HepG2 (cell line): ENCODE measurements around the gene ZBTB45. TPM values are rescaled to one million over a fixed set of nuclear protein-coding genes. Genes with fewer than 3 reads are reported as not detected.
A peak's percentile ranks its signal among the peaks of the same experiment; 100 is the strongest.

Experiments used
- CHD4 ChIP-seq: fragments of 200-600 bp; sonication (generic); IDR thresholded peaks from 2 replicates; pipeline ENCODE4 v1.7.0; 2017; ENCODE audit warnings: mild to moderate bottlenecking, low read length, borderline replicate concordance
- GABPA ChIP-seq, 2 experiments: IDR thresholded peaks; 2 replicates each; pipeline ENCODE4 v1.6.1; 2011 to 2016; ENCODE audit warnings: low read depth in 2 of 2, low read length in 1 of 2, missing biosample characterization in 1 of 2, missing genetic modification characterization in 1 of 2
- JUND ChIP-seq: sonication (generic); formaldehyde crosslinking; IDR thresholded peaks from 2 replicates; pipeline ENCODE4 v1.8.0; 2022; ENCODE audit warnings: mild to moderate bottlenecking, missing genetic modification reagents
- KDM5A ChIP-seq: fragments of 200-600 bp; sonication (generic); IDR thresholded peaks from 2 replicates; pipeline ENCODE4 v1.7.0; 2018; ENCODE audit warnings: antibody characterized with exemption, mild to moderate bottlenecking, low read length, borderline replicate concordance
- KLF13 ChIP-seq: sonication (generic); formaldehyde crosslinking; IDR thresholded peaks from 2 replicates; pipeline ENCODE4 v1.4.0; 2020; ENCODE audit warnings: mild to moderate bottlenecking, missing genetic modification reagents
- MATR3 ChIP-seq: sonication (generic); formaldehyde crosslinking; IDR thresholded peaks from 2 replicates; pipeline ENCODE4 v1.4.0; 2020; ENCODE audit warnings: missing genetic modification reagents
- NKX3-1 ChIP-seq: sonication (generic); formaldehyde crosslinking; IDR thresholded peaks from 2 replicates; pipeline ENCODE4 v1.5.0; 2020; ENCODE audit warnings: missing genetic modification reagents
- SAP130 ChIP-seq: IDR thresholded peaks from 2 replicates; pipeline ENCODE4 v1.6.1; 2016; ENCODE audit warnings: low read depth
- SP1 ChIP-seq, 2 experiments: fragments of 450-650 bp in 1 of 2; sonication (generic) in 1 of 2; formaldehyde crosslinking in 1 of 2; IDR thresholded peaks; 2 replicates each; pipeline versions ENCODE4 v1.4.0 to v1.6.1; 2016 to 2020; ENCODE audit warnings: missing genetic modification reagents in 1 of 2
- TOPORS ChIP-seq: sonication (generic); formaldehyde crosslinking; IDR thresholded peaks from 2 replicates; pipeline ENCODE4 v1.8.0; 2023; ENCODE audit warnings: mild to moderate bottlenecking, missing genetic modification reagents
- ZNF20 ChIP-seq: sonication (generic); formaldehyde crosslinking; IDR thresholded peaks from 2 replicates; pipeline ENCODE4 v1.4.0; 2020; ENCODE audit warnings: mild to moderate bottlenecking, moderate library complexity, missing genetic modification reagents
- ZNF382 ChIP-seq: sonication (generic); formaldehyde crosslinking; IDR thresholded peaks from 2 replicates; pipeline ENCODE4 v1.5.0; 2020; ENCODE audit warnings: missing genetic modification reagents, mild to moderate bottlenecking, borderline replicate concordance
- ZNF451 ChIP-seq: sonication (generic); formaldehyde crosslinking; IDR thresholded peaks from 2 replicates; pipeline ENCODE4 v1.5.0; 2020; ENCODE audit warnings: mild to moderate bottlenecking, missing genetic modification reagents
- ZNF510 ChIP-seq: sonication (generic); formaldehyde crosslinking; IDR thresholded peaks from 2 replicates; pipeline ENCODE4 v1.4.0; 2020; ENCODE audit warnings: low read depth, mild to moderate bottlenecking, missing genetic modification reagents
- ZNF782 ChIP-seq: sonication (generic); formaldehyde crosslinking; IDR thresholded peaks from 2 replicates; pipeline ENCODE4 v1.4.0; 2020; ENCODE audit warnings: missing genetic modification reagents, mild to moderate bottlenecking, borderline replicate concordance
- ZNF883 ChIP-seq: sonication (generic); formaldehyde crosslinking; IDR thresholded peaks from 2 replicates; pipeline ENCODE4 v1.5.1; 2020; ENCODE audit warnings: mild to moderate bottlenecking, missing genetic modification reagents; ENCODE audit errors: not compliant biosample characterization
- polyA plus RNA-seq, 8 experiments: library from polyadenylated mRNA; depleted of rRNA in 3 of 8; stranded (reverse) in 7 of 8; unstranded in 1 of 8; fragments of >200 nt; fragmentation: Illumina TruSeq in 4 of 8; extraction: Trizol in 4 of 8; gene quantifications; 2 replicates each; pipeline versions ENCODE4 v1.2.1 to v1.2.3, GENCODE V29; 2011 to 2016; ENCODE audit warnings: low read depth in 4 of 8, missing spikeins in 1 of 8, mixed read lengths in 1 of 8; ENCODE audit not compliant: insufficient read depth in 1 of 8
- total RNA-seq, 5 experiments: library from RNA; depleted of rRNA; stranded (reverse); fragments of >200 nt; fragmentation: Illumina TruSeq; extraction: Trizol; gene quantifications; 2 replicates each; pipeline ENCODE4 v1.2.3, GENCODE V29; 2016; ENCODE audit warnings: low read depth in 1 of 5
- TF ChIP-seq, protein P1 (sequence below): sonication (generic); formaldehyde crosslinking; IDR thresholded peaks from 2 replicates; pipeline ENCODE4 v1.4.0; 2020; ENCODE audit warnings: missing genetic modification reagents
- TF ChIP-seq, protein P2 (sequence below): sonication (generic); formaldehyde crosslinking; IDR thresholded peaks from 2 replicates; pipeline ENCODE4 v1.5.0; 2020; ENCODE audit warnings: mild to moderate bottlenecking, low read depth, missing genetic modification reagents, borderline replicate concordance
- TF ChIP-seq, protein P3 (sequence below): sonication (generic); formaldehyde crosslinking; IDR thresholded peaks from 2 replicates; pipeline ENCODE4 v1.4.0; 2020; ENCODE audit warnings: missing genetic modification reagents
- TF ChIP-seq, protein P4 (sequence below): sonication (generic); formaldehyde crosslinking; IDR thresholded peaks from 2 replicates; pipeline ENCODE4 v1.5.0; 2020; ENCODE audit warnings: missing genetic modification reagents

The ZBTB45 gene
- total and polyA plus RNA-seq, 2 of the 13 experiments (the other 11 are each of a cell fraction or from before 2014, with no cell fraction given) = 3.0 to 3.7 TPM

DNA sequence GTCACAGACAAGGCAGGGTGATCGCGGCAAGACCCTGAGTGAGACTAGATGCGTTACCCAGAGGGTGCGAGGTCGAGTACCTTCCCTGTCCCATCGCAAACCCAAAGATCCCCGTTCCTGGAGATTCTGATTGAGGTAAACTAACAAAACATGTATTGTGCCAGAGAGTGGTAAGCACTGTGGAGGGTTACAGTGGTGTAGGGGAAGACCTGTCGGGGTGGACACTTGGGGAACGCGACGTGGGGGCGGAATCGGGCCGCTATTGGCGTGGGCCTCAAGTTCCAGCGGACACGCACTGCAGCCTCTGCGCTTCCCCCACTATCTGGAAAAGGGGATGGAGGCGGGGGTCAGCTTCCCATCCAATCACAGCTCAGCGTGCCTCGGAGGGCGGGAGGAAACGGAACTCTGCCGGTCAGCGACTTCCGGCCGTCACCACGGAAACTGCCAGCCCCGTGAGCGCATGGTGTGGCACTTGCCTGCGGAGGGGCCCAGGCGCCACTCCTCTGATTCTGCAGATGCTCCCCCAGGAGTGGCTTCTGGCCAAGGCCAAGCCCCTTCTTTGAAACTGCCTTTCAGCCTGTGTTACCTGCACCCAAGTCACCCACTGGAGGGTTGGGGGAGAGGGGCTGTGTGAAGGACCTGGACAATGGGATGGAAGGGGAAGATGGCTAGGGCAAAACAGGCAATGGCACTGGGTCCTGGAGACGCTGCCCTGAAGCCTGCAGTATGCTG, 39.8 kb upstream of the ZBTB45 start (continued):
- TF ChIP-seq ZNF451 (CRISPR knock-in tag) (no peak; the same call in 1 of the 2 replicates), ZNF782 (CRISPR knock-in tag) (0 out of 2 replicates have a peak, but pooled peaks have one; percentile 54), ZNF382 (no peak), ZNF883 (CRISPR knock-in tag) (no peak), CHD4 (no peak), JUND (CRISPR knock-in tag) (0 out of 2 replicates have a peak, but pooled peaks have one; percentile 15), NKX3-1 (CRISPR knock-in tag) (no peak; the same call in 1 of the 2 replicates), ZNF510 (CRISPR knock-in tag) (peak; percentile 58; the same call in 1 of the 2 replicates), TOPORS (CRISPR knock-in tag) (no peak), SAP130 (CRISPR knock-in tag) (peak; percentile 94), KDM5A (peak; percentile 83), KLF13 (CRISPR knock-in tag) (no peak), SP1 (IDR thresholded peaks at IDR 0.05) (no peak), SP1 (CRISPR knock-in tag; IDR thresholded peaks at IDR 0.05) (peak; percentile 62), GABPA (IDR thresholded peaks at IDR 0.05; ENCODE audit: low read depth, low read length) (peak; percentile 98), GABPA (CRISPR knock-in tag; IDR thresholded peaks at IDR 0.05; ENCODE audit: low read depth) (peak; percentile 94), ZNF20 (CRISPR knock-in tag) (no peak; the same call in 1 of the 2 replicates), MATR3 (no peak)
- TF ChIP-seq, protein P1, sequence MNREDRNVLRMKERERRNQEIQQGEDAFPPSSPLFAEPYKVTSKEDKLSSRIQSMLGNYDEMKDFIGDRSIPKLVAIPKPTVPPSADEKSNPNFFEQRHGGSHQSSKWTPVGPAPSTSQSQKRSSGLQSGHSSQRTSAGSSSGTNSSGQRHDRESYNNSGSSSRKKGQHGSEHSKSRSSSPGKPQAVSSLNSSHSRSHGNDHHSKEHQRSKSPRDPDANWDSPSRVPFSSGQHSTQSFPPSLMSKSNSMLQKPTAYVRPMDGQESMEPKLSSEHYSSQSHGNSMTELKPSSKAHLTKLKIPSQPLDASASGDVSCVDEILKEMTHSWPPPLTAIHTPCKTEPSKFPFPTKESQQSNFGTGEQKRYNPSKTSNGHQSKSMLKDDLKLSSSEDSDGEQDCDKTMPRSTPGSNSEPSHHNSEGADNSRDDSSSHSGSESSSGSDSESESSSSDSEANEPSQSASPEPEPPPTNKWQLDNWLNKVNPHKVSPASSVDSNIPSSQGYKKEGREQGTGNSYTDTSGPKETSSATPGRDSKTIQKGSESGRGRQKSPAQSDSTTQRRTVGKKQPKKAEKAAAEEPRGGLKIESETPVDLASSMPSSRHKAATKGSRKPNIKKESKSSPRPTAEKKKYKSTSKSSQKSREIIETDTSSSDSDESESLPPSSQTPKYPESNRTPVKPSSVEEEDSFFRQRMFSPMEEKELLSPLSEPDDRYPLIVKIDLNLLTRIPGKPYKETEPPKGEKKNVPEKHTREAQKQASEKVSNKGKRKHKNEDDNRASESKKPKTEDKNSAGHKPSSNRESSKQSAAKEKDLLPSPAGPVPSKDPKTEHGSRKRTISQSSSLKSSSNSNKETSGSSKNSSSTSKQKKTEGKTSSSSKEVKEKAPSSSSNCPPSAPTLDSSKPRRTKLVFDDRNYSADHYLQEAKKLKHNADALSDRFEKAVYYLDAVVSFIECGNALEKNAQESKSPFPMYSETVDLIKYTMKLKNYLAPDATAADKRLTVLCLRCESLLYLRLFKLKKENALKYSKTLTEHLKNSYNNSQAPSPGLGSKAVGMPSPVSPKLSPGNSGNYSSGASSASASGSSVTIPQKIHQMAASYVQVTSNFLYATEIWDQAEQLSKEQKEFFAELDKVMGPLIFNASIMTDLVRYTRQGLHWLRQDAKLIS (CRISPR knock-in tag) = no peak
- TF ChIP-seq, protein P2, sequence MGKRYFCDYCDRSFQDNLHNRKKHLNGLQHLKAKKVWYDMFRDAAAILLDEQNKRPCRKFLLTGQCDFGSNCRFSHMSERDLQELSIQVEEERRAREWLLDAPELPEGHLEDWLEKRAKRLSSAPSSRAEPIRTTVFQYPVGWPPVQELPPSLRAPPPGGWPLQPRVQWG (CRISPR knock-in tag) = no peak
- TF ChIP-seq, protein P3, sequence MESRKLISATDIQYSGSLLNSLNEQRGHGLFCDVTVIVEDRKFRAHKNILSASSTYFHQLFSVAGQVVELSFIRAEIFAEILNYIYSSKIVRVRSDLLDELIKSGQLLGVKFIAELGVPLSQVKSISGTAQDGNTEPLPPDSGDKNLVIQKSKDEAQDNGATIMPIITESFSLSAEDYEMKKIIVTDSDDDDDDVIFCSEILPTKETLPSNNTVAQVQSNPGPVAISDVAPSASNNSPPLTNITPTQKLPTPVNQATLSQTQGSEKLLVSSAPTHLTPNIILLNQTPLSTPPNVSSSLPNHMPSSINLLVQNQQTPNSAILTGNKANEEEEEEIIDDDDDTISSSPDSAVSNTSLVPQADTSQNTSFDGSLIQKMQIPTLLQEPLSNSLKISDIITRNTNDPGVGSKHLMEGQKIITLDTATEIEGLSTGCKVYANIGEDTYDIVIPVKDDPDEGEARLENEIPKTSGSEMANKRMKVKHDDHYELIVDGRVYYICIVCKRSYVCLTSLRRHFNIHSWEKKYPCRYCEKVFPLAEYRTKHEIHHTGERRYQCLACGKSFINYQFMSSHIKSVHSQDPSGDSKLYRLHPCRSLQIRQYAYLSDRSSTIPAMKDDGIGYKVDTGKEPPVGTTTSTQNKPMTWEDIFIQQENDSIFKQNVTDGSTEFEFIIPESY (CRISPR knock-in tag) = no peak
- TF ChIP-seq, protein P4, sequence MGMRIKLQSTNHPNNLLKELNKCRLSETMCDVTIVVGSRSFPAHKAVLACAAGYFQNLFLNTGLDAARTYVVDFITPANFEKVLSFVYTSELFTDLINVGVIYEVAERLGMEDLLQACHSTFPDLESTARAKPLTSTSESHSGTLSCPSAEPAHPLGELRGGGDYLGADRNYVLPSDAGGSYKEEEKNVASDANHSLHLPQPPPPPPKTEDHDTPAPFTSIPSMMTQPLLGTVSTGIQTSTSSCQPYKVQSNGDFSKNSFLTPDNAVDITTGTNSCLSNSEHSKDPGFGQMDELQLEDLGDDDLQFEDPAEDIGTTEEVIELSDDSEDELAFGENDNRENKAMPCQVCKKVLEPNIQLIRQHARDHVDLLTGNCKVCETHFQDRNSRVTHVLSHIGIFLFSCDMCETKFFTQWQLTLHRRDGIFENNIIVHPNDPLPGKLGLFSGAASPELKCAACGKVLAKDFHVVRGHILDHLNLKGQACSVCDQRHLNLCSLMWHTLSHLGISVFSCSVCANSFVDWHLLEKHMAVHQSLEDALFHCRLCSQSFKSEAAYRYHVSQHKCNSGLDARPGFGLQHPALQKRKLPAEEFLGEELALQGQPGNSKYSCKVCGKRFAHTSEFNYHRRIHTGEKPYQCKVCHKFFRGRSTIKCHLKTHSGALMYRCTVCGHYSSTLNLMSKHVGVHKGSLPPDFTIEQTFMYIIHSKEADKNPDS (CRISPR knock-in tag) = no peak
